Ascending aorta (tissue), 2 donors: ENCODE results near the gene LRRC9. TPM values are rescaled to one million over a fixed set of nuclear protein-coding genes. Genes with fewer than 3 reads are reported as not detected.
A peak's percentile ranks its signal among the peaks of the same experiment; 100 is the strongest.

ENCODE experiments used
- DNase-seq, 2 donors: peaks; one replicate each; pipeline ENCODE4 v3.0.0-alpha.2; 2019; ENCODE audit warnings: low spot score in 2 of 2
- H3K27ac ChIP-seq, 2 donors: fragments of 200-600 bp; sonication (generic); one replicate each; pipeline ENCODE4 v1.5.1; 2016 to 2017; ENCODE audit warnings: mild to moderate bottlenecking in 1 of 2
- H3K27me3 ChIP-seq: fragments of 200-600 bp; sonication (generic); one replicate; pipeline ENCODE4 v1.5.1; 2017
- H3K36me3 ChIP-seq, 2 donors: fragments of 200-600 bp; sonication (generic); one replicate each; pipeline ENCODE4 v1.5.1; 2016
- H3K4me1 ChIP-seq, 2 donors: fragments of 200-600 bp; sonication (generic); one replicate each; pipeline ENCODE4 v1.5.1; 2016 to 2017; ENCODE audit warnings: mild to moderate bottlenecking in 1 of 2
- H3K4me3 ChIP-seq, 2 donors: fragments of 200-600 bp; sonication (generic); one replicate each; pipeline ENCODE4 v1.5.1; 2016 to 2017; ENCODE audit warnings: mild to moderate bottlenecking in 1 of 2
- H3K9me3 ChIP-seq, 2 donors: fragments of 200-600 bp; sonication (generic); one replicate each; pipeline ENCODE4 v1.5.1; 2016
- intact Hi-C: fragments of 100-400 bp; cut with DNase I; formaldehyde crosslinking; loops from one replicate; pipeline ENCODE4 v1.15.1; 2023
- total RNA-seq: library from RNA; depleted of rRNA; stranded (reverse); fragments of >200 nt; gene quantifications from one replicate; pipeline ENCODE4 v1.1.0, GENCODE V29; 2016
- TF ChIP-seq, protein P1 (sequence below), 3 experiments: fragments of 200-600 bp in 2 of 3; fragments of 450-650 bp in 1 of 3; sonication (generic) in 2 of 3; IDR thresholded peaks; one replicate each; pipeline ENCODE4 v1.5.1; 2016 to 2019; ENCODE audit warnings: antibody characterized with exemption in 3 of 3, mild to moderate bottlenecking in 1 of 3, moderate library complexity in 1 of 3

LRRC9 gene
- not detected for total RNA-seq

DNA sequence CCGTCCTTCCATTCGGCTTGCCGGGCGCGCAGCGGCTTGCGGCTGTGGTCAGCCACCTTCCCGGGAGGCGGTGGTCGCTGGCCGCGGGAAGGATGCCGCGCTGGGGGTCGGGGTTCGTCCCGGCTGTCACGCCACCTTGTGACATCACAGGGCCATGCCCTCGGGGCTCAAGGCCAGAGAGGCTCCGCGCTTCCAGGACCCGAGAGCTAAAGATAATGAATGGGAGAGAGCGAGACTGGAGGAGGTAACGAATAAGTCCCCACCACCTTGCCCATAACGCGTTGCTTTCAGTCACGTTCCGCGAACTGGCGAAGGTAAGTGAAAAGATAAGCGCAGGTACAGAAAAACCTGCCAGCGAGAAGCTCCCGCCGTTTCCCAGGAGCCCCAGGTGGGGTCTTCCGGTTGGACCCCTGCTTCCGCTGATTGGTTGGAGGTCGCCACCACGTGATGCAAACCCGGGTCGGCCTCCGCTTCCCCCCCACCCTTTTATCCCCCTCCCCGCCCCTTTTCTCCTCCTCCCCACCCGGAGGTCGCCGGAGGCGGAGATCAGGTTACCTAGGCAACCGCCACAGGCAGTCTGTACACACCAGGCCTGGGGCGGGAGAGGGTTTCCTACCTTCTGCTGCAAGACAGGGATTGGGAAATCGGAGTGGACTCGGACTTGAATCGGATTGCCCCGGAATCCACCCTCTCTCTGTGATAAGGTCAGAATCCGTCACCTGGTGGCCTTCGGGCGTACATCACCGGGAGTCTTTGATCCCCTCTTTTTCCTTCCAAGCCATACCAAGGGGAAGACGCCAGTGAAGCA lies at the start of gene LRRC9:
Gene LRRC9 (plus strand): TSS at position 575 of the 808 bp plus-strand sequence.
- TF ChIP-seq, protein P1, sequence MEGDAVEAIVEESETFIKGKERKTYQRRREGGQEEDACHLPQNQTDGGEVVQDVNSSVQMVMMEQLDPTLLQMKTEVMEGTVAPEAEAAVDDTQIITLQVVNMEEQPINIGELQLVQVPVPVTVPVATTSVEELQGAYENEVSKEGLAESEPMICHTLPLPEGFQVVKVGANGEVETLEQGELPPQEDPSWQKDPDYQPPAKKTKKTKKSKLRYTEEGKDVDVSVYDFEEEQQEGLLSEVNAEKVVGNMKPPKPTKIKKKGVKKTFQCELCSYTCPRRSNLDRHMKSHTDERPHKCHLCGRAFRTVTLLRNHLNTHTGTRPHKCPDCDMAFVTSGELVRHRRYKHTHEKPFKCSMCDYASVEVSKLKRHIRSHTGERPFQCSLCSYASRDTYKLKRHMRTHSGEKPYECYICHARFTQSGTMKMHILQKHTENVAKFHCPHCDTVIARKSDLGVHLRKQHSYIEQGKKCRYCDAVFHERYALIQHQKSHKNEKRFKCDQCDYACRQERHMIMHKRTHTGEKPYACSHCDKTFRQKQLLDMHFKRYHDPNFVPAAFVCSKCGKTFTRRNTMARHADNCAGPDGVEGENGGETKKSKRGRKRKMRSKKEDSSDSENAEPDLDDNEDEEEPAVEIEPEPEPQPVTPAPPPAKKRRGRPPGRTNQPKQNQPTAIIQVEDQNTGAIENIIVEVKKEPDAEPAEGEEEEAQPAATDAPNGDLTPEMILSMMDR (IDR thresholded peaks at IDR 0.05), result no peak
- intact Hi-C loops, result no loop called here
- no peak for DNase-seq

DNA sequence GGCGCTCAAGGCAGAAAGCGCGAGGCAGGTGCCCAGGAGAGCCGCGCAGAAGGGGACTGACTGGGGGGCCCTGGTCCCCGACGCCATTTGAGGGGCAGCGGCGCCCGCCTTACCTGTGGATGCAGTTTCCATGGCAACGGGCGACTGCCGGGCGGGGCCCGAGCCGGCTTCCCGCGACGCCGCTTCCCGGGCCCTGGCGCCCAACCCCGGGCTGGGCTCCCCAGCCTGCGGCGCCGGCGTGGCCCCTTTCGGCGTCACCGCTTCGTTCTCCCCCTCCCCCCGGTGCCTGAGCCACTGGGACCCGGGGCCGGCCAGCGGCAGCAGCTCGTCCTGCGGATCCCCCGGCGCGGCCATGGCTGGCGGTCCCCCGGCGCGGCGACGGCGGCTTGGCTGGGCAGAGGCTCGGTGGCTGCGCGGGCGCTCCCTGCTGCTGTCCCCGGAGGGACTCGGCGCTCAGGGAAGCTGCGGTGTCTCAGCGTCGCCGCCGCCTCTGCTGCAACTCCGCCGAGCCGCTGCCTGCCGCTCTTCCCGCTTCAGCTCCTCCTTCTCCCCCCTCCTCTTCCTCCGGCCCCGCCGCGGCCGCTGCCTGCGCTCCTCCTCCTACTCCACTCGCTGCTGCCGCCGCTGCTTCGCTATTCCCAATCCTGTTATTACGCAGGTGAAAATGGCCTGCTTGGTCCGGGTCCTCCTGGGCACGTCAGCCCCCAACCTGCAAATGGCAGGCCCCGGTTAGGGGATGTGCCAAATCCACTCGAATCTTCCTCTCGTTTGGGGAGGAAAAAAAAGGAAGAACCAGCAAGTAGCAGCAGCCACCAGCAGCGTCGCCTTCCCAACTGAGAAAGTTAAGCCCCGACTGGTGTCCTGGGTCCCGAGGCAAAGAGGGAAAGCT lies 49.4 kb upstream of the LRRC9 start, which contains the start of gene RTN1:
Gene RTN1 (minus strand): TSS at position 500 of the 889 bp plus-strand sequence. CDS start 146 bp downstream, at position 354.
- peak in 1 of 2 donors; percentile 83 for DNase-seq
- H3K9me3 ChIP-seq, result no peaks in the 10 kb centered on the region
- H3K4me3 ChIP-seq, result peak within 1 kb of the TSS; percentile 54 to 93
- no peaks in the 10 kb centered on the region for H3K36me3 ChIP-seq
- TF ChIP-seq, protein P1 (IDR thresholded peaks at IDR 0.05), result peak in 1 of 3 experiments; percentile 17
- no peaks in the 10 kb centered on the region for H3K27me3 ChIP-seq
- H3K27ac ChIP-seq, result peak within 1 kb of the TSS; percentile 73 to 81
- intact Hi-C loops, result loop anchor here (2.0 to 5.0 kb wide), 2 partner anchors 26 to 238 kb away; no protein-coding TSS in a partner anchor
- H3K4me1 ChIP-seq, result peaks cover 0 to 7% of the 10 kb centered on the region in 2 donors

More for the DNA sequence above, at the start of gene LRRC9:
- Histone ChIP-seq H3K9me3 (no peaks in the 10 kb centered on the region), H3K4me3 (peak within 1 kb of the TSS; percentile 56 to 64), H3K27ac (no peak within 1 kb of the TSS), H3K4me1 (peaks cover 0 to 2% of the 10 kb centered on the region in 2 donors), H3K36me3 (no peaks in the 10 kb centered on the region), H3K27me3 (no peaks in the 10 kb centered on the region)

DNA sequence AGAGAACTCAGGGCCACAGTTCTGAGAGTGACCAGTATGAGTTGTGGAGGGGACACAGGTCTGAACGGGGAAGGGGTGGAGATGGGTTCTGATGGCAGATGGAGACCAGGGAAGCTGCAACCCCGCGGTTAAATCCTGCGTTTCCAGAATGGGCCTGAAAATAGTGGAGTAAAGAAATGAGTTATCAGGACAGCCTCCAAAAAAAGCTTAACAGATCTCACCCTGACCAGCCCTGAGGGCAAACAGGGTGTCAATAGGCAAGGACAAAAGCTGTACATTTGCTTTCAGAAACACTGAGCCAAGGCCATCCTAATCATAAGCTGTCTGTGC lies 48.8 kb upstream of the LRRC9 start:
- intact Hi-C loops, result loop anchor here (2.0 to 5.0 kb wide), 2 partner anchors 26 to 239 kb away; no protein-coding TSS in a partner anchor
- Histone ChIP-seq H3K9me3 (no peaks in the 10 kb centered on the region), H3K4me1 (peaks cover 0 to 7% of the 10 kb centered on the region in 2 donors), H3K36me3 (no peaks in the 10 kb centered on the region), H3K27me3 (no peaks in the 10 kb centered on the region), H3K27ac (peak overlapping the region; percentile 73 to 81), H3K4me3 (peak overlapping the region; percentile 54 to 93)
- TF ChIP-seq, protein P1 (IDR thresholded peaks at IDR 0.05), result no peak
- no peak for DNase-seq

DNA sequence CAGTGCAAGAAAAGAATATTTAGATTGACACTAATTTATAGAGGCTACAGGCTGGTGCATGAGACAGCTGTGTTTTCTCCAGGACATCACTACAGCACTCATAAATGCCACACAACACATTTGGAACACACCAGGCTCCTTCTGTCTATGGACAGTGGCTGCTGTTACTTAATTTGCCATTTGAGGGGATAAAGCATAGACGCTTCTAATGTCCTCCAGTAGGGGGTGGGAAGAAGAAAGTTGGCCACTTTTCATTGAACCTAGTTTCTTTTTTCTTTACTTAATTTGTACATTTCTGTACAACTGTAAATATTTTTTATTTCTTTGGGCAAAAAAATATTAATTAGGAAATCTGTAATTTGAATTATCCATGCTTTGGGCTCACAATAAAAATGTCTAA lies 37.0 kb upstream of the LRRC9 start:
- no peak overlapping the region for H3K4me3 ChIP-seq
- H3K27me3 ChIP-seq, result no peaks in the 10 kb centered on the region
- intact Hi-C loops, result no loop called here
- no peak overlapping the region for H3K27ac ChIP-seq
- no peak for DNase-seq
- no peaks in the 10 kb centered on the region for H3K4me1 ChIP-seq
- H3K9me3 ChIP-seq, result no peaks in the 10 kb centered on the region
- no peaks in the 10 kb centered on the region for H3K36me3 ChIP-seq
- TF ChIP-seq, protein P1 (IDR thresholded peaks at IDR 0.05), result no peak

DNA sequence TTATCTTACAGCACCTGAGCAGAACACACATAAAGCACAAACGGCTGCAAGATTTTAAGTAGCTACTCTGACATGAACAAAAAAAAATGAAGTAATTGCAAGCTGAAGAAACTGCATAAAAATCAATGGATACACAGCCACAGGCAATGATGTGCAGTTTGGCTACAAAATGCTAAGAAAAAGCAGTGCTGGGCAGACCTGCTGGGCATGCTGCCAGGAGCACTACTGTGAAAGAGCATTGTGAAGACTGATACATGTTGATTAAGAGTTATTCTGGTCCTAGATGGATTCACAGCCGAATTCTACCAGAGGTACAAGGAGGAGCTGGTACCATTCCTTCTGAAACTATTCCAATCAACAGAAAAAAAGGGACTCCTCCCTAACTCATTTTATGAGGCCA lies 29.3 kb upstream of the LRRC9 start:
- H3K36me3 ChIP-seq, result no peaks in the 10 kb centered on the region
- DNase-seq, result no peak
- H3K27me3 ChIP-seq, result no peaks in the 10 kb centered on the region
- intact Hi-C loops, result no loop called here
- TF ChIP-seq, protein P1 (IDR thresholded peaks at IDR 0.05), result no peak
- no peaks in the 10 kb centered on the region for H3K9me3 ChIP-seq
- H3K27ac ChIP-seq, result no peak overlapping the region
- H3K4me1 ChIP-seq, result no peaks in the 10 kb centered on the region
- no peak overlapping the region for H3K4me3 ChIP-seq
